BLaER1 (cell line): Measurements from ENCODE around the gene PHF21B.

Experiments
- H3K27ac ChIP-seq: shearing (Covaris generic); formaldehyde crosslinking; 2 replicates; pipeline ENCODE4 v1.8.1; 2022
- H3K27me3 ChIP-seq: shearing (Covaris generic); formaldehyde crosslinking; 2 replicates; pipeline ENCODE4 v1.8.1; 2022
- H3K36me3 ChIP-seq: shearing (Covaris generic); formaldehyde crosslinking; 2 replicates; pipeline ENCODE4 v1.8.1; 2022
- H3K4me1 ChIP-seq: shearing (Covaris generic); formaldehyde crosslinking; 2 replicates; pipeline ENCODE4 v1.8.1; 2022
- H3K4me2 ChIP-seq: shearing (Covaris generic); formaldehyde crosslinking; 2 replicates; pipeline ENCODE4 v1.8.1; 2022
- H3K4me3 ChIP-seq: shearing (Covaris generic); formaldehyde crosslinking; 2 replicates; pipeline ENCODE4 v1.8.1; 2022
- H3K9ac ChIP-seq: shearing (Covaris generic); formaldehyde crosslinking; 2 replicates; pipeline ENCODE4 v1.8.1; 2022
- H3K9me3 ChIP-seq: shearing (Covaris generic); formaldehyde crosslinking; 2 replicates; pipeline ENCODE4 v1.8.1; 2022
- H4K20me1 ChIP-seq: shearing (Covaris generic); formaldehyde crosslinking; 2 replicates; pipeline ENCODE4 v1.8.1; 2022
- Cebpa-rat ChIP-seq: shearing (Covaris generic); IDR thresholded peaks from 2 replicates; pipeline ENCODE4 v1.8.1; 2022

PHF21B gene

DNA sequence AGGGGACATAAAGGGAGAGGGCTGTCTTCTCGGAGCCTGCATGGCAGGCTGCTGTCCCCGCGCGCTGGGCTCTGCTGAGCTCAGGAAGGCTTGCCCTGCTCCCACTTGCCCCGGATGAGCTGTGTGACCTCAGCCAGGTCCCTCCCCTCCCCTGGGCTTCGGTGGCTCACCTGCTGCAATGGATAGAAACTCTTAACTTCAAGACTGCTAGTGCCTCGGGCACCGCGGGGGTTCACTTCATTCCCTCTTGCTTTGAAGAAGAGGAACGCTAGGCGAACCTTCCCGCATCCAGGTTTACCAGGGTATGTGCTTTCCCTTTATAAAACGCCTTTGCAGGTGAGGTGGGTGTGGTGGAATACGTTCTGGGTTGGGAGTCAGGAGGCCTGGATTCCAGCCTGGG lies 115.0 kb downstream of the PHF21B start:
- no peak overlapping the region for H3K4me2 ChIP-seq
- no peaks in the 10 kb centered on the region for H4K20me1 ChIP-seq
- no peak overlapping the region for H3K4me3 ChIP-seq
- no peaks in the 10 kb centered on the region for H3K36me3 ChIP-seq
- no peak for TF ChIP-seq Cebpa-rat
- H3K27me3 ChIP-seq = no peaks in the 10 kb centered on the region
- H3K4me1 ChIP-seq = 0 out of 2 replicates have a peak, but pooled peaks cover 6% of the 10 kb centered on the region
- no peak overlapping the region for H3K9ac ChIP-seq
- no peak overlapping the region for H3K27ac ChIP-seq
- no peaks in the 10 kb centered on the region for H3K9me3 ChIP-seq

DNA sequence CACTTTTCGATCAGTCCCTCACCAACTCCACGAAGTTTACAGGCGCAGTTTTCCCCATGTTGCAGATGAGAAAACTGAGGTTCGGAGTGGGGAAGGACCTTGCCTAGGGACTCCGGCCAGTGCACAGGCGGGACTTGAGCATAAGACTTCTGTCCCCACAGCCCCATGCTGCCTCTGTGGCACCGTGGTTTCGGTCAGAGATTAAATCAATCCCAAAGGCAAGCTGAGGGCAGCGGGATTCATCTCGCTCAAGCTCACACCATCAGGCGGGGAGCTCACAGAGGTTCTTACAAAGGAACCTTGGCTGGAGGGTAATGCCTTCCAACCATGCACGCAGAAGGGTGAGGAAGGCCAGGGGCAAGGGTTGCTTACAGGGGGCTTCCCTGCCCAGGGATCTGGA lies 115.5 kb downstream of the PHF21B start:
- TF ChIP-seq Cebpa-rat = no peak

GRCh38 chr22:44893731-44894080 lies 116.1 kb downstream of the PHF21B start:
- Histone ChIP-seq H3K4me3 (no peak overlapping the region), H3K4me2 (no peak overlapping the region), H3K4me1 (0 out of 2 replicates have a peak, but pooled peaks cover 6% of the 10 kb centered on the region), H3K9me3 (no peaks in the 10 kb centered on the region), H4K20me1 (no peaks in the 10 kb centered on the region), H3K27me3 (no peaks in the 10 kb centered on the region), H3K27ac (no peak overlapping the region), H3K36me3 (no peaks in the 10 kb centered on the region), H3K9ac (no peak overlapping the region)
- TF ChIP-seq Cebpa-rat = no peak

More for the DNA sequence above, 115.5 kb downstream of the PHF21B start:
- no peaks in the 10 kb centered on the region for H3K9me3 ChIP-seq
- no peak overlapping the region for H3K9ac ChIP-seq
- no peaks in the 10 kb centered on the region for H3K36me3 ChIP-seq
- no peaks in the 10 kb centered on the region for H4K20me1 ChIP-seq
- H3K4me2 ChIP-seq = no peak overlapping the region
- 0 out of 2 replicates have a peak, but pooled peaks cover 6% of the 10 kb centered on the region for H3K4me1 ChIP-seq
- H3K27me3 ChIP-seq = no peaks in the 10 kb centered on the region
- H3K4me3 ChIP-seq = no peak overlapping the region
- H3K27ac ChIP-seq = no peak overlapping the region

DNA sequence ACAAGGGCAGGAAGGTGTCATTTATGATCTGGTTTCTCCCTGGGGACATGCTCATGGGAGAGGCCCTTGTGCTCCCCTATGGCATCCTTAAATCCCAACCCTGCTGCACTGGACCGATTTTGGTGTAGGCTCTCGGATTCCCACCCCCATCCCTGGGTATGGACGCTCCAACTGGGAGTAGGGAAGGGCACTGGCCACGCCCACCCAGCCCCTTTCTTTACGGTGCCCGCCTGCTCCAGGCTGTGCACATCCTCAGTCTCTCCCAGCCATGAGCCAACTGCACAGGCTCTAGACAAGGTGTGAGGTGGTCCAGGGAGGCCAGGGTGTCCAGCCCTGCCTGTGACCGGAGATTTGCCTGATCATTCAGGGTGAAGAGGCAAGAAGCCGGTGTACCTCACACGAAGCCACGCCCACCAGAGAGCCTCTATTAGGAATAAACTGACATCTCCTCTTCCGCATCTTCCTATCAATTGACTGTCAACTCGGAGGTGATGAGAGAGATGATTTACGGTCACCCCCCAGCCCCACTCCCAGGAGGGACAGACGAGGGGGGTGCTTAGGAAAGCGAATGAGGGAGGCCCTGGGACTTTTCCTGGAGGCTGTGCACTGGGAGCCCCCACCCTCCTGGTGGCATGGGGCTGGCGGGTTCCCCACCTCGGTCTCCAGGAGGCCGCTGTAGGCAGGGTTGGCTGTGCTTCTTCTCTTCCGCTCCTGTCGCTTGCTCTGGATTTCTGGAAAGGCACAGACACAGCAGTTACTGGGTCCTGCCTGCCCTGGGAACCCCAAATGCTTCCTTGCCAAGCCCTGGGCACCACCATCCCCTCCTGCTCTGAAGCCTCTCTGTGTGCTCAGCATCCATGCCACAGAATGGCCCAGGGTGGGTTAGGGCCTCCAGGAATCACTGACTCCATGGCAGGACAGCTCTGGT lies 116.7 kb downstream of the PHF21B start:
- no peak for TF ChIP-seq Cebpa-rat
- no peak overlapping the region for H3K4me2 ChIP-seq
- H3K36me3 ChIP-seq = no peaks in the 10 kb centered on the region

DNA sequence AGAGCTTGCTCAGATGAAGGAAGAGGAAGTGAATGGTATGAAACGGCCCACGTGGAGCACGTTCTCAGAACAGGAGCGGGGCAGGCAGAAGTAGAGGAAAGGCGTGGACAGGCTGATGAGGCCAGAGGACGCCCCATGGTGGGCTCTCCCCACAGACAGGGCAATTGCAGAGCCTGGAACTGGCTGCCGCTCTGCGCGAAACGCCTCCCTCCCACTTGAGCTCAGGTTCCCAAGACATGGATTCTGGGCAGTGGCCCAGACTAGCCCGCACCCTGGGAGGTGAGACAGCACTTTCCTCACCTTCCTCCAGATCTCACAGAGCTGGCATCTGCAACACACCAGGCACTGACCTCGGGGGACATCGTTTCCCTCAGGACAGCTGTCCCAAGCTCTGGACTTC lies 117.6 kb downstream of the PHF21B start:
- 0 out of 2 replicates have a peak, but pooled peaks cover 6% of the 10 kb centered on the region for H3K4me1 ChIP-seq
- no peaks in the 10 kb centered on the region for H4K20me1 ChIP-seq
- no peak overlapping the region for H3K4me2 ChIP-seq
- no peak overlapping the region for H3K4me3 ChIP-seq
- H3K9me3 ChIP-seq = no peaks in the 10 kb centered on the region
- H3K27me3 ChIP-seq = no peaks in the 10 kb centered on the region
- no peak overlapping the region for H3K9ac ChIP-seq
- H3K36me3 ChIP-seq = no peaks in the 10 kb centered on the region
- H3K27ac ChIP-seq = no peak overlapping the region
- TF ChIP-seq Cebpa-rat = no peak

More for the DNA sequence above, 116.7 kb downstream of the PHF21B start:
- Histone ChIP-seq H3K9ac (no peak overlapping the region), H3K9me3 (no peaks in the 10 kb centered on the region), H4K20me1 (no peaks in the 10 kb centered on the region), H3K4me3 (no peak overlapping the region), H3K27me3 (no peaks in the 10 kb centered on the region), H3K4me1 (0 out of 2 replicates have a peak, but pooled peaks cover 6% of the 10 kb centered on the region), H3K27ac (no peak overlapping the region)

DNA sequence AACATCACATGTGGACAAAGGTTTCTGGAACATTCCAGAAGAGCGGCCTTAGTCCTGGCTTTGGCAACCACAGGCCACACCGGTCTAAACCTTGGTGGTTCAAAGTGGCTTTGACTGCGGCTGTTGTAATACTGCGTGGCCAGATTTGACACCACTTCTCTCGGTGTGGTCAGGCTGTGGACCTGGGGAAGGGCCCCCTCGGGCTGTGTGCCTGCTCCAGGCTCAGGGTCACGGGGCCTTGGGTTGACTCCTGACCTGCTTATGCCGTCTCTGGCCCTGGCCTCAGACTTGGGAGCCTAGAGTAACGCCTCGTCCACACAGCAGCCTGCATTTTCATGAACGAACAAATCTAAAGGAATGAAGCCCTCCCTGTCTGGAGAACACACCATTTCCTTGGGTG lies 118.0 kb downstream of the PHF21B start:
- Histone ChIP-seq H3K36me3 (no peaks in the 10 kb centered on the region), H3K4me3 (no peak overlapping the region), H3K9me3 (no peaks in the 10 kb centered on the region), H3K27me3 (no peaks in the 10 kb centered on the region), H3K4me1 (0 out of 2 replicates have a peak, but pooled peaks cover 6% of the 10 kb centered on the region), H3K4me2 (no peak overlapping the region), H3K9ac (no peak overlapping the region), H3K27ac (no peak overlapping the region), H4K20me1 (no peaks in the 10 kb centered on the region)
- TF ChIP-seq Cebpa-rat = no peak

GRCh38 chr22:44891293-44891747 lies 118.5 kb downstream of the PHF21B start:
- no peak overlapping the region for H3K4me3 ChIP-seq
- no peaks in the 10 kb centered on the region for H3K9me3 ChIP-seq
- H3K36me3 ChIP-seq = no peaks in the 10 kb centered on the region
- H3K27ac ChIP-seq = no peak overlapping the region
- no peak overlapping the region for H3K4me2 ChIP-seq
- no peak overlapping the region for H3K9ac ChIP-seq
- H3K4me1 ChIP-seq = 0 out of 2 replicates have a peak, but pooled peaks cover 6% of the 10 kb centered on the region
- no peaks in the 10 kb centered on the region for H3K27me3 ChIP-seq
- H4K20me1 ChIP-seq = no peaks in the 10 kb centered on the region
- TF ChIP-seq Cebpa-rat = no peak

- no peaks in the 10 kb centered on the region for H3K36me3 ChIP-seq
- H4K20me1 ChIP-seq = no peaks in the 10 kb centered on the region
Observed at GRCh38 chr22:44890416-44891292, 119.2 kb downstream of the PHF21B start.

DNA sequence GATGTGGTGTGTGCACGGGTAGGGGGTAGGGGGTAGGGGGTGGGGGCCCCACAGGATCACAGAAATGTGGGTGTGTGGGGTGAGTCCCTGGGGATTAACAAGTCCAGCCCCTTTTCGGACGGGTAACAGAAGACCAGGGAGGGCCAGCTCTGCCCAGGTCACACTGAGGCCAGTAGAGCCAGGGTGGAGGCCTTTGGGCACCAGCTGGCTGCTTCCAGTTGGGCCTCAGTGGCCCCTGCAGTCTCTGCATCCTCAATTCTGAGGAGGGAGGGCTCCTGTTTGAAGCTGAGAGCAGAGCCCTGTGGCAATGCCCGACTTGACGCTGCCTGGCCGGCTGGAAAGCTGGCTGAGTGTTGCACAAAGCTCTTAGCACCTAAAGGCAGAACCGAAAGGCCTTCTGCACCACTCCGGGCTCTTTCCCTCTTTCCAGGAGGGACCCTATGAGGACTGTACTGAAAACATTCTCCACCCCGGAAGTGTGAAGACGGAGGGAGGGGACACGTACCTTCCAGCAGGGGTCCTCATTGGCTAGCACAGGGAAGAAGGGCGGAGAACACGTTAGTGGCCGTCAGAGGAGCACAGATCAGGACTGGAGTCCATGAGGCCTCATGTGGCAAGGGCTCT lies 120.4 kb downstream of the PHF21B start:
- no peak overlapping the region for H3K4me2 ChIP-seq
- H3K36me3 ChIP-seq = no peaks in the 10 kb centered on the region
- no peak overlapping the region for H3K27ac ChIP-seq
- no peaks in the 10 kb centered on the region for H3K27me3 ChIP-seq
- no peak for TF ChIP-seq Cebpa-rat
- H3K9me3 ChIP-seq = no peaks in the 10 kb centered on the region
- no peak overlapping the region for H3K9ac ChIP-seq
- no peak overlapping the region for H3K4me3 ChIP-seq
- H4K20me1 ChIP-seq = no peaks in the 10 kb centered on the region
- 0 out of 2 replicates have a peak, but pooled peaks cover 6% of the 10 kb centered on the region for H3K4me1 ChIP-seq

More at GRCh38 chr22:44890416-44891292, 119.2 kb downstream of the PHF21B start:
- H3K4me1 ChIP-seq = 0 out of 2 replicates have a peak, but pooled peaks cover 6% of the 10 kb centered on the region
- no peaks in the 10 kb centered on the region for H3K27me3 ChIP-seq
- no peak overlapping the region for H3K4me3 ChIP-seq
- no peak for TF ChIP-seq Cebpa-rat
- H3K4me2 ChIP-seq = no peak overlapping the region
- H3K9me3 ChIP-seq = no peaks in the 10 kb centered on the region
- no peak overlapping the region for H3K27ac ChIP-seq
- H3K9ac ChIP-seq = no peak overlapping the region
